ENCODE results near the gene KRT79. TPM values are rescaled to one million over a fixed set of nuclear protein-coding genes. Genes with fewer than 3 reads are reported as not detected.
"Not testable (repeated sequence)": the region's sequence is repeated elsewhere in the genome, so short reads cannot be mapped to it uniquely, and the experiment has no call there.

Gene KRT79
- total RNA-seq: not detected in 2 replicates
- long read RNA-seq: 0 reads

GRCh38 chr12:52833922-52834726 is at the start of gene KRT79:
TSS of gene KRT79 (minus strand) at chr12:52834311. CDS start at chr12:52834260, 51 bp downstream.
- Mint-ChIP-seq H3K27me3 (ENCODE audit: low read depth) (peaks cover 17% of the 10 kb centered on the region), H3K9me3 (no peaks in the 10 kb centered on the region), H3K36me3 (ENCODE audit: low read depth) (no peaks in the 10 kb centered on the region), H3K27ac (ENCODE audit: unreplicated experiment) (peak within 1 kb of the TSS; percentile 35), H3K4me1 (peaks cover 10% of the 10 kb centered on the region), H3K4me3 (no peak within 1 kb of the TSS)
- no peak for DNase-seq (ENCODE audit: low read depth, low spot score)
- TF ChIP-seq CTCF (conservative IDR thresholded peaks at IDR 0.05): no peak

GRCh38 chr12:52880499-52880898 is 46.4 kb upstream of the KRT79 start:
- not testable (repeated sequence) for H3K9me3 Mint-ChIP-seq; H3K36me3 Mint-ChIP-seq (ENCODE audit: low read depth); H3K27ac Mint-ChIP-seq (ENCODE audit: unreplicated experiment); H3K4me1 Mint-ChIP-seq; DNase-seq (ENCODE audit: low read depth, low spot score)
- H3K27me3 Mint-ChIP-seq (ENCODE audit: low read depth): peaks cover 17% of the 10 kb centered on the region
- H3K4me3 Mint-ChIP-seq: peak overlapping the region; percentile 83

GRCh38 chr12:52879394-52880351 is 45.6 kb upstream of the KRT79 start:
- no peak overlapping the region for H3K27ac Mint-ChIP-seq (ENCODE audit: unreplicated experiment)
- H3K9me3 Mint-ChIP-seq: no peaks in the 10 kb centered on the region

GRCh38 chr12:52878507-52879393 is 44.6 kb upstream of the KRT79 start:
- Mint-ChIP-seq H3K4me1 (peaks cover 15% of the 10 kb centered on the region), H3K4me3 (no peak overlapping the region), H3K27me3 (ENCODE audit: low read depth) (peaks cover 25% of the 10 kb centered on the region), H3K27ac (ENCODE audit: unreplicated experiment) (no peak overlapping the region), H3K9me3 (no peaks in the 10 kb centered on the region), H3K36me3 (ENCODE audit: low read depth) (no peaks in the 10 kb centered on the region)
- TF ChIP-seq CTCF (conservative IDR thresholded peaks at IDR 0.05): no peak
- DNase-seq (ENCODE audit: low read depth, low spot score): no peak

More at GRCh38 chr12:52879394-52880351, 45.6 kb upstream of the KRT79 start:
- Mint-ChIP-seq H3K4me3 (peak overlapping the region; percentile 83), H3K4me1 (peaks cover 10% of the 10 kb centered on the region), H3K27me3 (ENCODE audit: low read depth) (peaks cover 19% of the 10 kb centered on the region), H3K36me3 (ENCODE audit: low read depth) (no peaks in the 10 kb centered on the region)
- TF ChIP-seq CTCF (conservative IDR thresholded peaks at IDR 0.05): peak; percentile 76
- DNase-seq (ENCODE audit: low read depth, low spot score): peak; percentile 77

- no peaks in the 10 kb centered on the region for H3K9me3 Mint-ChIP-seq
- TF ChIP-seq CTCF (conservative IDR thresholded peaks at IDR 0.05): no peak
- no peak for DNase-seq (ENCODE audit: low read depth, low spot score)
- H3K27ac Mint-ChIP-seq (ENCODE audit: unreplicated experiment): no peak overlapping the region
- H3K27me3 Mint-ChIP-seq (ENCODE audit: low read depth): peaks cover 39% of the 10 kb centered on the region
- no peaks in the 10 kb centered on the region for H3K36me3 Mint-ChIP-seq (ENCODE audit: low read depth)
- H3K4me3 Mint-ChIP-seq: no peak overlapping the region
- H3K4me1 Mint-ChIP-seq: peaks cover 22% of the 10 kb centered on the region
Measured at GRCh38 chr12:52877242-52877641, 43.1 kb upstream of the KRT79 start.
